HCT116 (cell line): ENCODE data around the gene DIPK1A. TPM values are rescaled to one million over a fixed set of nuclear protein-coding genes. Genes with fewer than 3 reads are reported as not detected.

Experiments used
- ATAC-seq: fragments of 200-7000 bp; cut with Tn5 transposase; 2 replicates; pipeline ENCODE4 v1.9.1; 2020; ENCODE audit warnings: mild to moderate bottlenecking, moderate library complexity
- BruUV-seq: library from RNA; stranded (reverse); fragments of 400-500 nt; replicated peaks from 2 replicates; lab custom pipeline; 2021; lab: Mats Ljungman, UMichigan
- CTCF ChIA-PET: fragments of 300-600 bp; sonication (Branson Sonifier 250); formaldehyde crosslinking; loops from one replicate; lab custom pipeline; 2021; ENCODE audit warnings: antibody characterized with exemption; lab: Charles Lee
- POLR2A ChIA-PET: fragments of 300-600, 350-600 bp; sonication (Branson Sonifier 250); formaldehyde crosslinking; loops from one replicate; lab custom pipeline; 2021; ENCODE audit warnings: antibody characterized with exemption; lab: Charles Lee
- RAD21 ChIA-PET, 2 experiments: fragments of 300-600 bp; sonication (Branson Sonifier 250); formaldehyde crosslinking; loops; one replicate each; lab custom pipeline; 2023; ENCODE audit warnings: low total read pairs in 2 of 2; ENCODE audit not compliant: uncharacterized antibody in 2 of 2, unreplicated experiment in 2 of 2, low non-redundant PET in 1 of 2; lab: Charles Lee
- DNase-seq: peaks from one replicate; pipeline ENCODE4 v3.0.0-alpha.2; 2010; ENCODE audit warnings: low read depth, low spot score
- H2AFZ ChIP-seq: fragments of 200-600 bp; shearing (Covaris generic), sonication (generic); 2 replicates; pipeline ENCODE4 v1.6.1; 2017; ENCODE audit warnings: low read depth, mixed run types, mixed read lengths, antibody characterized with exemption, low read length; ENCODE audit not compliant: poor library complexity, severe bottlenecking
- H3K27ac ChIP-seq: 2 replicates; pipeline ENCODE4 v1.5.1; 2012; ENCODE audit warnings: low read depth, low read length
- H3K27me3 ChIP-seq: fragments of 200-600 bp; sonication (generic); 2 replicates; pipeline ENCODE4 v1.6.1; 2016; ENCODE audit warnings: mixed run types, low read length, mixed read lengths; ENCODE audit not compliant: insufficient read depth
- H3K36me3 ChIP-seq, 2 experiments: fragments of 200-500 bp in 1 of 2; fragments of 200-600 bp in 1 of 2; sonication (Bioruptor generic) in 1 of 2; sonication (generic) in 1 of 2; 2 replicates each; pipeline versions ENCODE4 v1.5.1 to v1.6.1; 2014 to 2016; ENCODE audit warnings: low read length in 2 of 2, inconsistent platforms in 1 of 2, mixed read lengths in 1 of 2, mixed run types in 1 of 2; ENCODE audit not compliant: insufficient read depth in 2 of 2, control insufficient read depth in 1 of 2
- H3K4me1 ChIP-seq, 2 experiments: fragments of 200-600 bp in 1 of 2; sonication (generic) in 1 of 2; 2 replicates each; pipeline versions ENCODE4 v1.5.1 to v1.6.1; 2012 to 2017; ENCODE audit warnings: low read length in 2 of 2, inconsistent platforms in 1 of 2, mild to moderate bottlenecking in 1 of 2, mixed read lengths in 1 of 2, mixed run types in 1 of 2, moderate library complexity in 1 of 2; ENCODE audit not compliant: insufficient read depth in 2 of 2, control insufficient read depth in 1 of 2
- H3K4me2 ChIP-seq: fragments of 200-600 bp; sonication (generic); 2 replicates; pipeline ENCODE4 v1.6.1; 2017; ENCODE audit warnings: mixed run types, low read length, mixed read lengths
- H3K4me3 ChIP-seq, 2 experiments: fragments of 200-600 bp in 1 of 2; sonication (generic) in 1 of 2; replicated peaks in 1 of 2; 2 replicates each; pipeline ENCODE4 v1.5.1; 2011 to 2016; ENCODE audit warnings: low read length in 2 of 2, control low read depth in 1 of 2, low read depth in 1 of 2, mild to moderate bottlenecking in 1 of 2, mixed read lengths in 1 of 2, mixed run types in 1 of 2
- H3K79me2 ChIP-seq: fragments of 200-600 bp; sonication (generic); 2 replicates; pipeline ENCODE4 v1.6.1; 2017; ENCODE audit warnings: mild to moderate bottlenecking, mixed run types, low read length, moderate library complexity, mixed read lengths; ENCODE audit not compliant: insufficient read depth
- H3K9ac ChIP-seq: fragments of 200-600 bp; sonication (generic); 2 replicates; pipeline ENCODE4 v1.6.1; 2016; ENCODE audit warnings: low read length, mixed read lengths
- H3K9me2 ChIP-seq: fragments of 200-600 bp; sonication (generic), shearing (Covaris generic); 2 replicates; pipeline ENCODE4 v1.6.1; 2017; ENCODE audit warnings: mixed run types, mild to moderate bottlenecking, moderate library complexity; ENCODE audit not compliant: insufficient read depth
- H3K9me3 ChIP-seq, 2 experiments: fragments of 200-500 bp in 1 of 2; fragments of 200-600 bp in 1 of 2; sonication (Bioruptor generic) in 1 of 2; sonication (generic) in 1 of 2; 2 replicates each; pipeline ENCODE4 v1.6.1; 2014 to 2017; ENCODE audit warnings: low read length in 2 of 2, mixed read lengths in 2 of 2, inconsistent platforms in 1 of 2, low read depth in 1 of 2, mild to moderate bottlenecking in 1 of 2, mixed run types in 1 of 2, moderate library complexity in 1 of 2; ENCODE audit not compliant: control insufficient read depth in 1 of 2, insufficient read depth in 1 of 2
- H4K20me1 ChIP-seq: fragments of 200-600 bp; sonication (generic), shearing (Covaris generic); 2 replicates; pipeline ENCODE4 v1.6.1; 2017; ENCODE audit warnings: mixed run types, mild to moderate bottlenecking, moderate library complexity; ENCODE audit not compliant: insufficient read depth
- CBX3 ChIP-seq: IDR thresholded peaks from 2 replicates; pipeline ENCODE4 v1.6.1; 2012; ENCODE audit warnings: low read depth
- CEBPB ChIP-seq: IDR thresholded peaks from 2 replicates; pipeline ENCODE4 v1.6.1; 2012; ENCODE audit warnings: low read depth
- EZH2 ChIP-seq: fragments of 200-600 bp; sonication (generic); IDR thresholded peaks from 2 replicates; pipeline ENCODE4 v1.6.1; 2017; ENCODE audit warnings: antibody characterized with exemption, mixed run types
- EZH2phosphoT487 ChIP-seq: fragments of 200-600 bp; IDR thresholded peaks from 2 replicates; pipeline ENCODE4 v1.6.1; 2018; ENCODE audit warnings: antibody characterized with exemption, borderline replicate concordance
- FOSL1 ChIP-seq: IDR thresholded peaks from 2 replicates; pipeline ENCODE4 v1.6.1; 2012; ENCODE audit warnings: low read depth
- MAX ChIP-seq: IDR thresholded peaks from 2 replicates; pipeline ENCODE4 v1.6.1; 2012
- POLR2AphosphoS5 ChIP-seq: IDR thresholded peaks from 2 replicates; pipeline ENCODE4 v1.6.1; 2011; ENCODE audit warnings: mild to moderate bottlenecking, low read depth, low read length, moderate library complexity
- RAD21 ChIP-seq: IDR thresholded peaks from 2 replicates; pipeline ENCODE4 v1.6.1; 2012; ENCODE audit warnings: low read depth, mild to moderate bottlenecking
- TCF7L2 ChIP-seq: IDR thresholded peaks from 2 replicates; pipeline ENCODE4 v1.7.0; 2011; ENCODE audit warnings: borderline replicate concordance, inconsistent platforms; ENCODE audit not compliant: insufficient read depth, insufficient read length; ENCODE audit errors: extremely low read depth
- YY1 ChIP-seq: IDR thresholded peaks from 2 replicates; pipeline ENCODE4 v1.6.1; 2011; ENCODE audit warnings: low read length, low read depth, moderate library complexity, mild to moderate bottlenecking; ENCODE audit not compliant: insufficient replicate concordance; ENCODE audit errors: extremely low read depth
- ZBTB33 ChIP-seq: IDR thresholded peaks from 2 replicates; pipeline ENCODE4 v1.6.1; 2011; ENCODE audit warnings: mild to moderate bottlenecking, low read length, moderate library complexity; ENCODE audit not compliant: insufficient replicate concordance; ENCODE audit errors: extremely low read depth
- ZFX ChIP-seq: fragments of 450-650 bp; IDR thresholded peaks from 2 replicates; pipeline ENCODE4 v1.6.1; 2017
- ZNF274 ChIP-seq: fragments of 200-500 bp; sonication (Bioruptor generic); IDR thresholded peaks from 2 replicates; pipeline ENCODE4 v1.6.1; 2014; ENCODE audit warnings: mild to moderate bottlenecking, low read depth, low read length, inconsistent platforms
- intact Hi-C: fragments of 100-400 bp; cut with micrococcal nuclease; formaldehyde crosslinking; loops from 2 replicates; pipeline ENCODE4 v1.10.0; 2022
- total RNA-seq: library from RNA; stranded (reverse); gene quantifications from one replicate; pipeline ENCODE4 v1.2.1, GENCODE V29; 2021; ENCODE audit not compliant: unreplicated experiment
- TF ChIP-seq, protein P1 (sequence below): IDR thresholded peaks from 2 replicates; pipeline ENCODE4 v1.6.1; 2012; ENCODE audit warnings: low read depth
- TF ChIP-seq, protein P2 (sequence below), 3 experiments: fragments of 200-600 bp in 1 of 3; sonication (generic) in 1 of 3; IDR thresholded peaks in 2 of 3; conservative IDR thresholded peaks in 1 of 3; 2 replicates each; pipeline ENCODE4 v1.5.1; 2012 to 2017; ENCODE audit warnings: low read depth in 2 of 3, low read length in 2 of 3, antibody characterized with exemption in 1 of 3, borderline replicate concordance in 1 of 3, control low read depth in 1 of 3, mild to moderate bottlenecking in 1 of 3, mixed read lengths in 1 of 3, mixed run types in 1 of 3, moderate library complexity in 1 of 3; ENCODE audit not compliant: insufficient read depth in 1 of 3

The DIPK1A gene
- total RNA-seq, 1 experiment from 2014 or later = 4.3 TPM

DNA sequence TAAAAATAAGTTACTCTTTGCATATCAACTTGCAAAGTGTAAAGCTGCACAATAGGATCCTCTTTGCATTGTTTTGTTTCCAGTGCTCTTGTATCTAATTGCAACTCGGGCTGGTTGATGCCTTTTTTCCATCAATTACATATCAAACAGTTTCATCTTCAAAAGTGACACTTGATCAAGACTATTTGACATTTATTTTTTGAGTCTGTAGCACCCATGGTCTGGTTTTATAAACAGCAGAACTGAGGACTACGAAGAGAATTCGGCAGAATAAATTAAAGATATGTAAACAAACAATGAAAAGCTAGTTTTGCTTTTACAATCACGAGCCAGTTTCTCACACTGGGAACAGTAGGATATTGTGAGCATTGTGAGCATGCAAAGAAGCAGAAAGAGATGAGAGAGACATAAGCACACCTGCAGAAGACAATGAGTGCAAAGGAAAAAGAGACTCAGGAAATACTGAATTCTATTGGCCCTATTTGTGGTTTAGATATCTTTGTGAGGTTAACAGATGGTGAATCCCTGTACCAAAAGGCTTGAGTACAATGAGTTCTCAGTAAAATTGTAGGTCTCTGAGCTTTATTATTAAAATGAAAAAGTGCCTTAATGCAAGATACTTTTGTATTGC lies 84.1 kb downstream of the DIPK1A start (continued):
- TF ChIP-seq, protein P1, sequence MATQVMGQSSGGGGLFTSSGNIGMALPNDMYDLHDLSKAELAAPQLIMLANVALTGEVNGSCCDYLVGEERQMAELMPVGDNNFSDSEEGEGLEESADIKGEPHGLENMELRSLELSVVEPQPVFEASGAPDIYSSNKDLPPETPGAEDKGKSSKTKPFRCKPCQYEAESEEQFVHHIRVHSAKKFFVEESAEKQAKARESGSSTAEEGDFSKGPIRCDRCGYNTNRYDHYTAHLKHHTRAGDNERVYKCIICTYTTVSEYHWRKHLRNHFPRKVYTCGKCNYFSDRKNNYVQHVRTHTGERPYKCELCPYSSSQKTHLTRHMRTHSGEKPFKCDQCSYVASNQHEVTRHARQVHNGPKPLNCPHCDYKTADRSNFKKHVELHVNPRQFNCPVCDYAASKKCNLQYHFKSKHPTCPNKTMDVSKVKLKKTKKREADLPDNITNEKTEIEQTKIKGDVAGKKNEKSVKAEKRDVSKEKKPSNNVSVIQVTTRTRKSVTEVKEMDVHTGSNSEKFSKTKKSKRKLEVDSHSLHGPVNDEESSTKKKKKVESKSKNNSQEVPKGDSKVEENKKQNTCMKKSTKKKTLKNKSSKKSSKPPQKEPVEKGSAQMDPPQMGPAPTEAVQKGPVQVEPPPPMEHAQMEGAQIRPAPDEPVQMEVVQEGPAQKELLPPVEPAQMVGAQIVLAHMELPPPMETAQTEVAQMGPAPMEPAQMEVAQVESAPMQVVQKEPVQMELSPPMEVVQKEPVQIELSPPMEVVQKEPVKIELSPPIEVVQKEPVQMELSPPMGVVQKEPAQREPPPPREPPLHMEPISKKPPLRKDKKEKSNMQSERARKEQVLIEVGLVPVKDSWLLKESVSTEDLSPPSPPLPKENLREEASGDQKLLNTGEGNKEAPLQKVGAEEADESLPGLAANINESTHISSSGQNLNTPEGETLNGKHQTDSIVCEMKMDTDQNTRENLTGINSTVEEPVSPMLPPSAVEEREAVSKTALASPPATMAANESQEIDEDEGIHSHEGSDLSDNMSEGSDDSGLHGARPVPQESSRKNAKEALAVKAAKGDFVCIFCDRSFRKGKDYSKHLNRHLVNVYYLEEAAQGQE = no peak
- TF ChIP-seq CBX3 = no peak
- TF ChIP-seq FOSL1 = no peak
- no peak for TF ChIP-seq CEBPB
- TF ChIP-seq, all 23 proteins: peak for 0

- DNase-seq (no peak), ATAC-seq (no peak)
- no peaks in the 10 kb centered on the region for H3K27me3 ChIP-seq
- ChIA-PET POLR2A (no interaction called here), CTCF (interaction anchor here (1.3 kb wide), 1 partner anchor 8 kb away, joined by 3 read pairs; no protein-coding TSS in a partner anchor)
- H2AFZ ChIP-seq = no peak overlapping the region
- peaks cover 3 to 7% of the 10 kb centered on the region in 2 experiments; a peak in 1 of 4 replicates for H3K9me3 ChIP-seq
- no peak overlapping the region for H3K27ac ChIP-seq
- H3K9ac ChIP-seq = no peak overlapping the region
- H3K36me3 ChIP-seq = no peaks in the 10 kb centered on the region
- no peak for TF ChIP-seq ZBTB33
- no peak for TF ChIP-seq RAD21
- no peak for TF ChIP-seq ZFX
- TF ChIP-seq MAX = no peak
- TF ChIP-seq POLR2AphosphoS5 = no peak
- TF ChIP-seq EZH2phosphoT487 = no peak
- TF ChIP-seq YY1 = no peak
- TF ChIP-seq, protein P2, sequence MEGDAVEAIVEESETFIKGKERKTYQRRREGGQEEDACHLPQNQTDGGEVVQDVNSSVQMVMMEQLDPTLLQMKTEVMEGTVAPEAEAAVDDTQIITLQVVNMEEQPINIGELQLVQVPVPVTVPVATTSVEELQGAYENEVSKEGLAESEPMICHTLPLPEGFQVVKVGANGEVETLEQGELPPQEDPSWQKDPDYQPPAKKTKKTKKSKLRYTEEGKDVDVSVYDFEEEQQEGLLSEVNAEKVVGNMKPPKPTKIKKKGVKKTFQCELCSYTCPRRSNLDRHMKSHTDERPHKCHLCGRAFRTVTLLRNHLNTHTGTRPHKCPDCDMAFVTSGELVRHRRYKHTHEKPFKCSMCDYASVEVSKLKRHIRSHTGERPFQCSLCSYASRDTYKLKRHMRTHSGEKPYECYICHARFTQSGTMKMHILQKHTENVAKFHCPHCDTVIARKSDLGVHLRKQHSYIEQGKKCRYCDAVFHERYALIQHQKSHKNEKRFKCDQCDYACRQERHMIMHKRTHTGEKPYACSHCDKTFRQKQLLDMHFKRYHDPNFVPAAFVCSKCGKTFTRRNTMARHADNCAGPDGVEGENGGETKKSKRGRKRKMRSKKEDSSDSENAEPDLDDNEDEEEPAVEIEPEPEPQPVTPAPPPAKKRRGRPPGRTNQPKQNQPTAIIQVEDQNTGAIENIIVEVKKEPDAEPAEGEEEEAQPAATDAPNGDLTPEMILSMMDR (IDR thresholded peaks at IDR 0.05 in 2 of 3, conservative IDR thresholded peaks at IDR 0.05 in 1 of 3; ENCODE audit: borderline replicate concordance in 1 of 3, insufficient read depth in 1 of 3, low read depth in 2 of 3, low read length in 2 of 3) = no peak
- no peak for TF ChIP-seq CBX3
- no peak for TF ChIP-seq TCF7L2
- no peak for TF ChIP-seq ZNF274
- no peak for TF ChIP-seq EZH2
- TF ChIP-seq, all 23 proteins: peak for 0
- H3K4me3 ChIP-seq = no peak overlapping the region
- BruUV-seq = no TSS peak
- RAD21 ChIA-PET = no interaction called here
- H3K4me1 ChIP-seq = no peaks in the 10 kb centered on the region
- H3K4me2 ChIP-seq = no peak overlapping the region
- H3K9me2 ChIP-seq = no peaks in the 10 kb centered on the region
- H3K79me2 ChIP-seq = no peaks in the 10 kb centered on the region
- intact Hi-C loops = no loop called here
- H4K20me1 ChIP-seq = no peaks in the 10 kb centered on the region
These were observed 84.9 kb downstream of the DIPK1A start for GRCh38 chr1:92876351-92876750.
